Measurements from ENCODE around the gene RNF5.
A peak's percentile ranks its signal among the peaks of the same experiment; 100 is the strongest.
"Not testable (repeated sequence)": the region's sequence is repeated elsewhere in the genome, so short reads cannot be mapped to it uniquely, and the experiment has no call there.

RNF5 gene

GRCh38 chr6:32177788-32178546 is at the start of gene RNF5:
Gene RNF5, plus strand, starts transcription at chr6:32178405. Its CDS starts 107 bp downstream, at chr6:32178512.
- peak; percentile 100 for DNase-seq

GRCh38 chr6:32128751-32129296 is 49.4 kb upstream of the RNF5 start:
- no peak for DNase-seq

GRCh38 chr6:32129297-32130088 is 48.7 kb upstream of the RNF5 start:
- DNase-seq = no peak

GRCh38 chr6:32131439-32131948 is 46.7 kb upstream of the RNF5 start:
- DNase-seq = no peak

GRCh38 chr6:32132110-32132509 is 46.1 kb upstream of the RNF5 start:
- no peak for DNase-seq

GRCh38 chr6:32133786-32134185 is 44.4 kb upstream of the RNF5 start:
- DNase-seq = no peak

- DNase-seq = no peak
These were observed 40.8 kb upstream of the RNF5 start for GRCh38 chr6:32137454-32137853.

GRCh38 chr6:32139590-32139989 is 38.6 kb upstream of the RNF5 start:
- DNase-seq = no peak

- DNase-seq = no peak
These were observed 37.7 kb upstream of the RNF5 start for GRCh38 chr6:32140420-32141046.

GRCh38 chr6:32144238-32144637 is 34.0 kb upstream of the RNF5 start:
- not testable (repeated sequence) for DNase-seq

- no peak for DNase-seq
These were observed 31.9 kb upstream of the RNF5 start for GRCh38 chr6:32146287-32146686.

- DNase-seq = no peak
These were observed 31.5 kb upstream of the RNF5 start for GRCh38 chr6:32146687-32147086.

GRCh38 chr6:32147401-32148132 is 30.6 kb upstream of the RNF5 start:
- DNase-seq = no peak

GRCh38 chr6:32148289-32149091 is 29.7 kb upstream of the RNF5 start:
- DNase-seq = no peak

GRCh38 chr6:32149092-32149755 is 29.0 kb upstream of the RNF5 start:
- DNase-seq = no peak

- no peak for DNase-seq
These were observed 28.0 kb upstream of the RNF5 start for GRCh38 chr6:32149932-32150870.

GRCh38 chr6:32151181-32151862 is 26.9 kb upstream of the RNF5 start:
- DNase-seq = peak; percentile 37

- no peak for DNase-seq
These were observed 26.1 kb upstream of the RNF5 start, which contains the start of gene PRRT1 for GRCh38 chr6:32151863-32152768. Gene PRRT1, minus strand, starts transcription at chr6:32151939. Its CDS starts 112 bp downstream, at chr6:32151827.
